Stimulated activated CD8-positive, alpha-beta memory T cell treated with anti-CD3 and anti-CD28 coated beads, Interleukin-15, amount 100 ng/mL, for 24 hours (primary cell): Measurements from ENCODE around the gene PYGO2.

Experiments used
- DNase-seq: peaks from one replicate; pipeline ENCODE4 v3.0.0-alpha.2; 2020; ENCODE audit warnings: low read depth

PYGO2 gene

GRCh38 chr1:154960446-154961136 is 991 bp downstream of the PYGO2 start:
- no peak for DNase-seq

DNA sequence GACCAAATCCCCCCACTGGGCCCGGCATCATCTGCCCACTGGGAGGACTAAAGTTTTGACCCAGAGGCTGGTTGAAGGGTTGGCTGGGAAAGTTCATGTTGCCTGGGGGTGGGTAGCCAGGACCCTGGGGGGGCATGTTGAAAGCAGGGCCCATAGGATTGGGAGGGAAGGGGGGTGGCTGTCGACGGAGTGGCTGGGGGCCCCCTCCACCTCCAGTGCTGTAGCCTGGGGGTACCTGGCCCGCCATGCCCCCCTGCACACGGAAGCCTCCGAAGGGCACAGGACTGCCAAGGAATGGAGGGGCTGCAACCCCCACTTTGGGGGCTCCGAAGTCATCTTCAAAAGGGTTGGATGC is 2.2 kb downstream of the PYGO2 start:
- DNase-seq, result no peak

- no peak for DNase-seq
Measured at GRCh38 chr1:154958681-154959425, 2.7 kb downstream of the PYGO2 start.

DNA sequence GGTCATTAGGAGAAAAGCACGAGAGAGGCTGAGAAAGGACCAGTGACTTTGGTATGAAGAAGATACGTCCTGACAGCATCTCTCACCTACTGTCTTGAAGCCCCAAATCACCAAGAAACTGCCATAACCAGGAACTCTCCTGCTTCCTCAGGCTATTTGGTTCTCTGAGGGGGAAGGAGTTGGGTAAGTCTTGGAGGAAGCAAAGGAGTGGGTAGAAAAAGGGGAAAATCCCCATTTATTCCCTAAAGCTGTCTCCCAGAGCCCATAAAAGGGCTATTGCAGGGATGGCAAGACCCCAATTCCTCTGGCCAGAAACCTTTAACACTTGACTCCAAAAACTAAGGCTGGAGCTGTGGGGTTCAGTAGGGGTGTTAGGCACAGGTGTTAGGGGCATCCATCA is 3.5 kb downstream of the PYGO2 start:
- no peak for DNase-seq

- no peak for DNase-seq
Measured at GRCh38 chr1:154957091-154957657, 4.4 kb downstream of the PYGO2 start.

GRCh38 chr1:154956544-154956941 is 5.0 kb downstream of the PYGO2 start:
- no peak for DNase-seq

DNA sequence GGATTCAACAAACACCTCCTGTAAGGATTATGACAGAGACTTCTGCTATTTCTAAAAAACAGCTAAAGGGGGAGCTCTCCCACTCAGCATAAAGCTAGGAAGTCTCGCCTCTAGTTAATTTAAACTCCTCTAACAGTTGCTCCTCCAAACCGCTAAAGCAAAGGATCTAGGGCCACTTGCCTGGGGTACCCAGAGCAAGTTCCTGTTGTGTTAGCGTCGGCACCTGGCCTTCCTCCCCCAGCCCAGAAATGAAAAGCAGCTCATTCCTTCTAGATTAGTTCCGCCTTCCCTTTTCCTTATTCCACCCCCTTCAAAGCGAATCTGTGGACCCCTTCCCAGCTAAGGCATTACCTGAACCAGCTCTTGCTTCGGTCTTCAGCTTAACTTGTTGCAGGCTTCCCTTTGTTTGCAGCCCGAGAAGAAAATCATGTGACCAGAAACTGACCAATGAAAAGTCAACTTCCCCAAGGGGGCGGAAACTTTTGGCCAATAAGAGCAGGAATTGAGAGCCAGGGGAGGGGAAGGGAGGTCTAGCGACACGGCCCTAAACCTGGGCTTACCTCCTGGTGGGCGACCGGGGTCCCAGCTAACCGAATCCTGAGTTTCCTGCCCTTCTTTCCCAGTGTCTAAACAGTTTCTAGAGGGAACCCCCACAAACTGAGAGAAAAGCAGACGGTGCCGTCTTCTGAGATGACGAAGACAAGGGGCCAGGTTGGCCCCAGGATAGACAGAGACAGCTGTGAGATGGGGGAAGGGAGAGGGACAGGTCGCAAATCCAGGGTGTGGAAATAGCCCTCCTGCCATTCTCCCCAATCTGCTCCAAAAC is 5.7 kb downstream of the PYGO2 start, which contains the start of gene PBXIP1:
Gene PBXIP1 (minus strand): TSS at position 382 of the 826 bp plus-strand sequence. CDS start 2,378 bp downstream, outside the sequence.
- no peak for DNase-seq

- no peak for DNase-seq
Measured at GRCh38 chr1:154955039-154955717, 6.4 kb downstream of the PYGO2 start.

DNA sequence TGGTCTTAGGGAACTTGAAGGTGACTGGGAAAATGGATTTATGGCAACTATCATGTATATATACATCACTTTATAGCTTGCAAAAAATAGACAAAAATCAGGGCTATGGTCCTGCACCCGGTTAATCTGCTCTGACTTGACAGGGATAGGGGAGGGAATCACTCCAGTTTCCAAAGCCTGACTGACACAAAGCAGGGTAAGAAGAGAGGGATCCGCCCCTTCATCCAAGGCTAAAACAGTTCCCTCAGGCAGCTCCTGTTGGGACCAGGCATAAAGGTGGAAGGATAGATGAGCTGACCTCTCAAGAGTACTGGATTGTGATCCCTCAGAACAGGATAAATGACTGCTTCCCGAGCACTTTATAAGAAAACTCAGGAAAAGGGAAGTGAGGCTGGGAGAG is 7.0 kb downstream of the PYGO2 start:
- no peak for DNase-seq

GRCh38 chr1:154953611-154954038 is 8.0 kb downstream of the PYGO2 start:
- no peak for DNase-seq

GRCh38 chr1:154952664-154953063 is 8.9 kb downstream of the PYGO2 start:
- no peak for DNase-seq

DNA sequence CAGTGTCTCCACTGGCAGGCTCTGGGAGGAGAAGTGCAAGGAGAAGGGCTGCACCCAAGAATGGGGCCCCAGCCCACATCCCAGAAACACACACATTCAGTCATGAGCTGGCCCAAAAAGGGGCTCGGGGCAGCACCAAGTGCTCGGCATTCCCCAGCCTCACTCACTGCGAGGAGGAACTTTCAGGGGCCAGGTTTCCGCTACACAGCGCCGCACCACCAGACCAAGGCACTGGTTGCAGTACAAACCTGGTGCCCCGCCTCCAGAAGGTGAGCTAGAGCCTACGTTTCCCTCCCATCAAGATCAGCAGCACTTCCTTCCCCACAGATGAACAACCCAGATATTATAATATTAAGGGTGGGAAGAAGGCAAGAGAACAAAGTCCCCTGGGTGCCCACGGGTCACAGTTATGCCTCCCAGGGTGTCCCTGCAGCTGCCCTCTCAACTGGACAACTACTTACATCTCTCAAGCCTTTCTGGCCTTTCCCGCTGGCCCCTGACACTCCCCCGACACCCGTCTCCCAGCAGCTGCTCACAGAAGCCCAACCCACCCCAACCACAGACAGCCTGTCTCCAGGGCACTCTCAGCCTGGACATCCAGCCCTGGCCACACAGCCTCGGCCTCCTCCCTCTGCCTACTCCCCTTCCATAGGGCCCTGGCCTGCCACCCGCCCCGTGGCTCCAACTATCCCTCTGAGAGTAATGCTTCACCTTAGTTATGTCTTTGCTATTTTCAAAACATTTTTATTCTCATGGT is 9.5 kb downstream of the PYGO2 start:
- no peak for DNase-seq

- no peak for DNase-seq
Measured at GRCh38 chr1:154948079-154948478, 13.5 kb downstream of the PYGO2 start.

DNA sequence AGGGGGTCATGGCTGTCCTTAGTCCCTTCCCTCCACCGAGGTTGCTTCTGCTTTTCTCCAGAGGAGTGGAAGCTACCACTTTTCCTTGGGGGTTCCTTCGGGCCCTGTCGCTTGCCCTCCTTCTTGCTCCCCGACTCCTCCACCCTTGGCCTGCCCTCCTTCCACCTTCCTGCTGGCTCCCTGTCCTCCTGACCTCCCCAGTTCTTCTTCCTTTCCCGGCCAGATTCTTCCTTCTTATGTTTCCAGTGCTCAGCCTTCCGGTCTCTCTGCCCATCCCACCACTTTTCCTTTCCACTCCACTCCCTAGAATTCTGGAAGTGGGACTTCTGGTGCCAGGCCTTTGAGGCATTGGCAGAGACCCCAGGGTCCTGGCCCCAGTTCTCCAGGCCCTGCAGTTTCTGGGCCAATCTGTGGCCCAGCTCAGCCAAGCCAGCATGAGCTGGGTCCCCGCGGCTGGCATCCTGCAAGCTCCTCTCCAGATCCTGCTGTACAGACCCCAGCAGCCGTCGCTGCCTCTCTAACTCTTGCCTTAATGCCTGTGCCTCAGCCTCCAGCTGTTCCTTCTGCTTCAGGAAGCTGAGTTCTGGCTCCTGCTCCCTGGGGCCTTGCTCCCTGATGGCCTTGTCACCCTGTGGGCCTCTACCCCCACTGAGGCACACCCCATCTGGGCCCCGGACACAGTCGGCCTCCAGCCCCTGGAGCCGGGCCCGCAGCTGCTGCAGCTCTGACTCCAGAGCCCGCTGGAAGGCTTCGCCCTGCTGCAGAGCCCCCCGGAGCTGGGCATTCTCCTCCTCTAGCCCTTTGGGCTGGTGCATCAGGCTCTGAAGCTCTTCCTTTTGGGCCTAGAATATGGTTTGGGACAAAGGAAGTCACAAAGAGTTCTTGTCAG is 15.4 kb downstream of the PYGO2 start:
- no peak for DNase-seq

- no peak for DNase-seq
Measured at GRCh38 chr1:154945160-154945961, 16.2 kb downstream of the PYGO2 start.

GRCh38 chr1:154944401-154945159 is 17.0 kb downstream of the PYGO2 start:
- no peak for DNase-seq

GRCh38 chr1:154943649-154944400 is 17.8 kb downstream of the PYGO2 start:
- no peak for DNase-seq
